ENCODE results near the gene SLX9.
A peak's percentile ranks its signal among the peaks of the same experiment; 100 is the strongest.

Gene SLX9

DNA sequence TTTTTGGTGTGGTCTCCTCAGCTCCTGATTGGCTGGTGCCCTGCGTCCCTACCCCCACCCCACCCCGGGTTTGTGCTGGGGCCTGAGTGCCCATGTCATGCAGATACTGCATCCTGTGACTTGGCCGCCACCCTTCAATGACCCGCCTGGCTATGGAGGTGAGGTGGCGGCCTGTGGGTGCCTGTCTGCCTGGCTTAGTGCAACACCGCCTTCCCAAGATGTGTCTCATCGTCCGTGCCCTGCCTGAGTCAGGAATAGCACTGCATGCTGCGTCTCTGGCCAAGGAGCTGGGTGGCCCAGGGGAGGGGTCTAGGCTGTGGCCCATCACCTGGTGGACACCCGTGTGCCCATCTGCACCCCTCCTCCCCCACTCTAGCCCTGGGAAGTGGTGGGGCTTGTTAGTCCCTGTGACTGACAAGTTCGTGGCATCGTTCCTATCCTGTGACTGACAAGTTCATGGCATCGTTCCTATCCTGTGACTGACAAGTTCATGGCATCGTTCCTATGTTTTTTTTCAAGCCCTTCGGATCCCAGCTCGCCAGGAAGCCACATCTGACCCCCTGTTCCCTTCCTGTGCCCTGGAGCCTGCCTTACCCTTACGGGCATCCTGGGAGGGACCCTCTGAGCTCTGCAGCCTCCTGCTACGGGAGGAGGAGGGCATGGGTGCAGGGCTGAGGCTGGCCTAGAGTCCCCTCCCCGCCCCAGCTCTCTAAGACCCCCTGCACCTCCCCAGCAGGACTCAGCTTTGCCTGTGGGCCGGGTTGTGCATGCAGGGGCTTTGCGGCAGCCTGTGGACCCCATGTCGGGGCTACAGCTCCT is 7.5 kb downstream of the SLX9 start:
- Histone ChIP-seq H3K4me1 (no peaks in the 10 kb centered on the region), H3K36me3 (peaks cover 60% of the 10 kb centered on the region), H3K4me3 (ENCODE audit: low read depth, low read length) (no peak overlapping the region), H3K27me3 (no peaks in the 10 kb centered on the region), H3K9me3 (no peaks in the 10 kb centered on the region)
- TF ChIP-seq, protein P1, sequence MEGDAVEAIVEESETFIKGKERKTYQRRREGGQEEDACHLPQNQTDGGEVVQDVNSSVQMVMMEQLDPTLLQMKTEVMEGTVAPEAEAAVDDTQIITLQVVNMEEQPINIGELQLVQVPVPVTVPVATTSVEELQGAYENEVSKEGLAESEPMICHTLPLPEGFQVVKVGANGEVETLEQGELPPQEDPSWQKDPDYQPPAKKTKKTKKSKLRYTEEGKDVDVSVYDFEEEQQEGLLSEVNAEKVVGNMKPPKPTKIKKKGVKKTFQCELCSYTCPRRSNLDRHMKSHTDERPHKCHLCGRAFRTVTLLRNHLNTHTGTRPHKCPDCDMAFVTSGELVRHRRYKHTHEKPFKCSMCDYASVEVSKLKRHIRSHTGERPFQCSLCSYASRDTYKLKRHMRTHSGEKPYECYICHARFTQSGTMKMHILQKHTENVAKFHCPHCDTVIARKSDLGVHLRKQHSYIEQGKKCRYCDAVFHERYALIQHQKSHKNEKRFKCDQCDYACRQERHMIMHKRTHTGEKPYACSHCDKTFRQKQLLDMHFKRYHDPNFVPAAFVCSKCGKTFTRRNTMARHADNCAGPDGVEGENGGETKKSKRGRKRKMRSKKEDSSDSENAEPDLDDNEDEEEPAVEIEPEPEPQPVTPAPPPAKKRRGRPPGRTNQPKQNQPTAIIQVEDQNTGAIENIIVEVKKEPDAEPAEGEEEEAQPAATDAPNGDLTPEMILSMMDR (IDR thresholded peaks at IDR 0.05; ENCODE audit: low read depth, low read length) = no peak
- DNase-seq = peak; percentile 6

DNA sequence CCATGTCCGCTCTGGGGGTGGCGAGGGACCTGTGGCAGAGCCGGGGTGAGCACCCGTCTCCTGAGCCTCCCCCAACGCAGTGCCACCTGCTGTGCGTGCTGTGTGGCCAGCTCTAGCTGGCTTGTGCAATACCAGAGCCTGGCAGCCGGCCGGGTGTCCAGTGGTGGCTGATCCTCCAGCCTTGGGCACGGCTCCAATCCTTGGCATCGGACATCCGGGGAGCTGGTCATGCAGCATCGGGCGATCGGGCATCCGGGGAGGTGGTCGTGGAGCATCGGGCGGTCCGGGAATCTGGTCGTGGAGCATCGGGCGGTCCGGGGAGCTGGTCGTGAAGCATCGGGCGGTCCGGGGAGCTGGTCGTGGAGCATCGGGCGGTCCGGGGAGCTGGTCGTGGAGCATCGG is 8.1 kb downstream of the SLX9 start:
- peak; percentile 13 for DNase-seq
- no peaks in the 10 kb centered on the region for H3K9me3 ChIP-seq
- H3K4me3 ChIP-seq (ENCODE audit: low read depth, low read length) = no peak overlapping the region
- peaks cover 61% of the 10 kb centered on the region for H3K36me3 ChIP-seq
- H3K27me3 ChIP-seq = no peaks in the 10 kb centered on the region
- H3K4me1 ChIP-seq = no peaks in the 10 kb centered on the region
- TF ChIP-seq, protein P1 (IDR thresholded peaks at IDR 0.05; ENCODE audit: low read depth, low read length) = no peak

DNA sequence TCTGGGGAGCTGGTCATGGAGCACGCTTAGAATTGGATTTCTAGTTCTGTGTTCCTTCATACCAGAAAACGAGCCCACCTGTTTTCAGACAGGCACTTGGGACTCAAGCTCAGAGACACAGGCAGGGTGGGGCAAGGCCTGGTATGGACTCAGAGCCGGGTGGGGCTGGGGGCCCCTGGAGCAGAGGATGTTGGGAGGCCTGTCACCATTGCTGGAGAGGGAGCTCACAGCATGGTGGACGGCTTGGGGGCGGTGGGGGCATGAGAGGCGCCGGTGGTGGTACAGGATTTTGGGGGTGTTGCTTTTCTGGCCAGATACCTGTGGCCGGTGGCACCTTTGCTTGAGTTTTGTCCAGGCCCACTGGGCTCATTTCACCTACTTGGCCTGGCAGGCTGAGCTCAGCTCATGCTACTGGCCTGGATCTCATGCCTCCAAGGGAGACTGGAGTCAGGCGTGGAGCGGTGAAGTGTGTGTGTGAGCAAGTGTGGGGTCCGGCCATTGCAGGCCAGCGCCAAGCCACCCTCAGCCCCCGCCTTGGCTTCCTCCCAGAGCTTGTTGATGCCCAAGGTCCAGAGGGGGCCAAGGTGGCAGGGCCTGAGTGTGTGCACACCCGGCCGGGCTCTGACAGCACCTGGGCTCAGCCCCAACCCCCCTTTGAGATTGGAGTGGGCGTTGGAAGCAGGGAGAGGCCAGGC is 8.7 kb downstream of the SLX9 start:
- Histone ChIP-seq H3K27me3 (no peaks in the 10 kb centered on the region), H3K36me3 (peaks cover 58% of the 10 kb centered on the region), H3K4me1 (no peaks in the 10 kb centered on the region), H3K9me3 (no peaks in the 10 kb centered on the region), H3K4me3 (ENCODE audit: low read depth, low read length) (no peak overlapping the region)
- peak; percentile 4 for DNase-seq
- TF ChIP-seq, protein P1 (IDR thresholded peaks at IDR 0.05; ENCODE audit: low read depth, low read length) = no peak

DNA sequence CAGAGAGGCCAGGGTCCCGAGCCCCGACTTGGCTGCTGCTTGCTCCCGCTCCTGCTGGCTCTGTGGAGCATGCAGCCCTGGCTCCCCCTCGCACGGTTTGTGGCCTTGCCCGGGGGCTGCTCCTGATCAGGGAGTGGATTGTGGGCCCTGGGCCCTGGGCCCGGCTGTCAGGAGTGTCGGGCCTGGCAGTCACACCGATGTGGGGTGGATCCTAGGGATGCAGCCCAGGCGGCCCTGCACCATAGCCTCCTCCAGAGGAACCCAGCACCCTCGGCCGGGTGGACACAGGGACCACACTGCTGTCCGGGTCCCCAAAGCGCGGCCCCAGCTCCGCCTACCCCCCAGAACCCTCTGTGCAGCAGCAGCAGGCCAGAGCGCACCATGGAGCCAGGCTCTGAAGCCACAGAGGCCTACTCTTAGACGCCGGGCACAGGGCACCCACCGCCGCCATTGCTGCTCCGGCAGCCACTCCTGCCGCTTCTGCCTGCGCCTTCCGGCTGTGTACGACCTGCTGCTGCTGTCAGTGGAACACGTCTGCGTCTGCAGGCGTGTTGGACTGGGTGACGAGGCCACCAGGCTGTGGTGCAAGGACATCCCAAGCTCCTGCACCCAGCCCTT is 9.4 kb downstream of the SLX9 start:
- Histone ChIP-seq H3K36me3 (peaks cover 58% of the 10 kb centered on the region), H3K4me3 (ENCODE audit: low read depth, low read length) (no peak overlapping the region), H3K27me3 (no peaks in the 10 kb centered on the region), H3K9me3 (no peaks in the 10 kb centered on the region), H3K4me1 (no peaks in the 10 kb centered on the region)
- peak; percentile 38 for DNase-seq
- TF ChIP-seq, protein P1 (IDR thresholded peaks at IDR 0.05; ENCODE audit: low read depth, low read length) = no peak

DNA sequence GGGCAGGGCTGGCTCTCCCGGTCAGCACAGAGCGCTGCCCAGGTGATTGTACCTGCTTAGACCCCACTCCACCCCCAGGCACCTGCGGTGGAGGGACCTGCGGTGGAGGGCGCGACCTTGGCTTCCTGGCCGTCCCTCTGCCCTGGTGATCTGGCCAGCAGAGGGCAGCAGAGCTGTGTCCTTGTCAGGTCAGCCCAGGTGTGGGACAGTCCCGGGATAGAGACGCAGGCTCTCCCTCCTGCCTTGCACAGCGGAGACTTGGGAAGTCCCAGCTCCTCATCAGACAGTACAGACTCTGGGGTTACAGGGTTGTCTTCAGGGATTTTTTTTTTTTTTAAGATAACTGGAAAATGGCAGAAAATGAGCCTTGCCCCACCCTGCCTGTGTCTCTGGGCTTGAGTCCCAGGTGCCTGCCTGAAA is 10.0 kb downstream of the SLX9 start:
- H3K36me3 ChIP-seq = peaks cover 57% of the 10 kb centered on the region
- H3K9me3 ChIP-seq = no peaks in the 10 kb centered on the region
- DNase-seq = peak; percentile 90
- TF ChIP-seq, protein P1 (IDR thresholded peaks at IDR 0.05; ENCODE audit: low read depth, low read length) = peak; percentile 95
- no peak overlapping the region for H3K4me3 ChIP-seq (ENCODE audit: low read depth, low read length)
- H3K4me1 ChIP-seq = no peaks in the 10 kb centered on the region
- no peaks in the 10 kb centered on the region for H3K27me3 ChIP-seq
